Activated CD4-positive, alpha-beta T cell treated with anti-CD3 and anti-CD28 coated beads for 36 hours (primary cell): ENCODE measurements around the gene ACAD10. TPM values are rescaled to one million over a fixed set of nuclear protein-coding genes. Genes with fewer than 3 reads are reported as not detected.
A peak's percentile ranks its signal among the peaks of the same experiment; 100 is the strongest.
"Not testable (repeated sequence)": the region's sequence is repeated elsewhere in the genome, so short reads cannot be mapped to it uniquely, and the experiment has no call there.

Experiments used
- ATAC-seq: fragments of 200-7000 bp; cut with Tn5 transposase; one replicate; pipeline ENCODE4 v1.10.0; 2021; ENCODE audit warnings: mild to moderate bottlenecking, moderate library complexity
- CTCF ChIA-PET: fragments of 350-600 bp; sonication (Branson Sonifier 250); formaldehyde crosslinking; loops from one replicate; lab custom pipeline; 2021; ENCODE audit warnings: antibody characterized with exemption; lab: Charles Lee
- POLR2A ChIA-PET: fragments of 350-600 bp; sonication (Branson Sonifier 250); formaldehyde crosslinking; loops from one replicate; lab custom pipeline; 2021; ENCODE audit warnings: antibody characterized with exemption, inconsistent platforms; lab: Charles Lee
- DNase-seq: peaks from one replicate; pipeline ENCODE4 v3.0.0-alpha.2; 2020
- H3K27ac Mint-ChIP-seq: one replicate; pipeline ENCODE4 v1.8.0; 2021; ENCODE audit warnings: mixed read lengths
- H3K27me3 Mint-ChIP-seq: one replicate; pipeline ENCODE4 v1.8.0; 2021; ENCODE audit warnings: mixed read lengths
- H3K36me3 Mint-ChIP-seq: one replicate; pipeline ENCODE4 v1.8.0; 2021; ENCODE audit warnings: low read depth, mixed read lengths
- H3K4me1 Mint-ChIP-seq: one replicate; pipeline ENCODE4 v1.8.0; 2021; ENCODE audit warnings: mixed read lengths
- H3K4me3 Mint-ChIP-seq: one replicate; pipeline ENCODE4 v1.8.0; 2021; ENCODE audit warnings: mild to moderate bottlenecking, moderate library complexity, mixed read lengths
- H3K9me3 Mint-ChIP-seq: one replicate; pipeline ENCODE4 v1.8.0; 2021; ENCODE audit warnings: low read depth, mixed read lengths
- intact Hi-C, 2 experiments: fragments of 100-400 bp; cut with DNase I in 1 of 2; cut with micrococcal nuclease in 1 of 2; formaldehyde crosslinking; loops; one replicate each; pipeline versions ENCODE4 v1.14.2 to v1.15.1; 2022 to 2024; cut with DNase I, micrococcal nuclease
- total RNA-seq, 2 experiments: library from RNA; stranded (reverse); gene quantifications; one replicate each; pipeline ENCODE4 v1.2.3, GENCODE V29; 2021

ACAD10 gene
- total RNA-seq, 2 experiments from 2014 or later = 25.5 to 27.5 TPM

GRCh38 chr12:111753144-111753881, 67.5 kb downstream of the ACAD10 start:
- Mint-ChIP-seq H3K36me3 (peaks cover 6% of the 10 kb centered on the region), H3K4me3 (no peak overlapping the region), H3K9me3 (no peaks in the 10 kb centered on the region), H3K4me1 (peaks cover 6% of the 10 kb centered on the region), H3K27ac (no peak overlapping the region), H3K27me3 (no peaks in the 10 kb centered on the region)
- intact Hi-C loops = loop anchor here (1.0 to 2.0 kb wide), 2 partner anchors 59 to 60 kb away; no protein-coding TSS in a partner anchor
- POLR2A ChIA-PET = interaction anchor here (0.7 kb wide), 1 partner anchor 60 kb away, joined by 8 read pairs; no protein-coding TSS in a partner anchor
- CTCF ChIA-PET = interaction anchor here (0.6 to 2.3 kb wide), 6 partner anchors 8 to 307 kb away, joined by 3 to 15 read pairs (median 4); no protein-coding TSS in a partner anchor
- no peak for DNase-seq
- no peak for ATAC-seq

GRCh38 chr12:111754671-111755070, 68.8 kb downstream of the ACAD10 start:
- Mint-ChIP-seq H3K27me3 (no peaks in the 10 kb centered on the region), H3K27ac (no peak overlapping the region), H3K9me3 (no peaks in the 10 kb centered on the region), H3K4me3 (no peak overlapping the region), H3K36me3 (peaks cover 6% of the 10 kb centered on the region), H3K4me1 (peaks cover 6% of the 10 kb centered on the region)
- ChIA-PET CTCF (interaction anchor here (2.3 kb wide), 1 partner anchor 58 kb away, joined by 15 read pairs; no protein-coding TSS in a partner anchor), POLR2A (no interaction called here)
- ATAC-seq = no peak
- DNase-seq = no peak
- intact Hi-C loops = no loop called here

GRCh38 chr12:111756196-111756595, 70.3 kb downstream of the ACAD10 start:
- peaks cover 6% of the 10 kb centered on the region for H3K4me1 Mint-ChIP-seq
- no peak overlapping the region for H3K27ac Mint-ChIP-seq
- H3K9me3 Mint-ChIP-seq = no peaks in the 10 kb centered on the region
- no peak overlapping the region for H3K4me3 Mint-ChIP-seq
- ATAC-seq (no peak), DNase-seq (no peak)
- intact Hi-C loops = no loop called here
- ChIA-PET POLR2A (no interaction called here), CTCF (interaction anchor here (0.7 kb wide), 1 partner anchor 22 kb away, joined by 4 read pairs; no protein-coding TSS in a partner anchor)
- no peaks in the 10 kb centered on the region for H3K27me3 Mint-ChIP-seq
- H3K36me3 Mint-ChIP-seq = peaks cover 6% of the 10 kb centered on the region

- H3K27ac Mint-ChIP-seq = no peak overlapping the region
Measured at GRCh38 chr12:111756681-111757080, 70.8 kb downstream of the ACAD10 start.

GRCh38 chr12:111757361-111758119, 71.7 kb downstream of the ACAD10 start:
- Mint-ChIP-seq H3K27ac (peak overlapping the region; percentile 55), H3K36me3 (peaks cover 6% of the 10 kb centered on the region), H3K4me1 (peaks cover 6% of the 10 kb centered on the region), H3K27me3 (peaks cover 5% of the 10 kb centered on the region), H3K9me3 (no peaks in the 10 kb centered on the region), H3K4me3 (no peak overlapping the region)
- intact Hi-C loops = no loop called here
- CTCF ChIA-PET = no interaction called here
- ATAC-seq = peak; percentile 53
- POLR2A ChIA-PET = no interaction called here
- DNase-seq = no peak

More at GRCh38 chr12:111756681-111757080, 70.8 kb downstream of the ACAD10 start:
- ChIA-PET POLR2A (no interaction called here), CTCF (interaction anchor here (0.7 kb wide), 1 partner anchor 22 kb away, joined by 4 read pairs; no protein-coding TSS in a partner anchor)
- Mint-ChIP-seq H3K4me3 (no peak overlapping the region), H3K4me1 (peaks cover 6% of the 10 kb centered on the region), H3K36me3 (peaks cover 6% of the 10 kb centered on the region), H3K9me3 (no peaks in the 10 kb centered on the region), H3K27me3 (peaks cover under 1% of the 10 kb centered on the region)
- DNase-seq (no peak), ATAC-seq (no peak)
- intact Hi-C loops = no loop called here

GRCh38 chr12:111758120-111758561, 72.3 kb downstream of the ACAD10 start:
- H3K4me1 Mint-ChIP-seq = peaks cover 6% of the 10 kb centered on the region
- intact Hi-C loops = no loop called here
- H3K36me3 Mint-ChIP-seq = peaks cover 6% of the 10 kb centered on the region
- H3K9me3 Mint-ChIP-seq = no peaks in the 10 kb centered on the region
- no peak for ATAC-seq
- H3K4me3 Mint-ChIP-seq = no peak overlapping the region
- no peak overlapping the region for H3K27ac Mint-ChIP-seq
- DNase-seq = no peak
- ChIA-PET CTCF (no interaction called here), POLR2A (no interaction called here)
- H3K27me3 Mint-ChIP-seq = peaks cover 9% of the 10 kb centered on the region

- no peak for ATAC-seq
- Mint-ChIP-seq H3K27me3 (peaks cover 15% of the 10 kb centered on the region), H3K4me3 (no peak overlapping the region), H3K4me1 (peaks cover 6% of the 10 kb centered on the region), H3K36me3 (peaks cover 6% of the 10 kb centered on the region), H3K27ac (no peak overlapping the region), H3K9me3 (no peaks in the 10 kb centered on the region)
- POLR2A ChIA-PET = no interaction called here
- DNase-seq = no peak
- intact Hi-C loops = no loop called here
- CTCF ChIA-PET = no interaction called here
Measured at GRCh38 chr12:111759271-111759670, 73.4 kb downstream of the ACAD10 start.

GRCh38 chr12:111759991-111760390, 74.1 kb downstream of the ACAD10 start:
- H3K36me3 Mint-ChIP-seq = peaks cover 6% of the 10 kb centered on the region
- H3K4me3 Mint-ChIP-seq = no peak overlapping the region
- peaks cover 6% of the 10 kb centered on the region for H3K4me1 Mint-ChIP-seq
- H3K27ac Mint-ChIP-seq = no peak overlapping the region
- no peaks in the 10 kb centered on the region for H3K9me3 Mint-ChIP-seq
- intact Hi-C loops = no loop called here
- H3K27me3 Mint-ChIP-seq = peaks cover 19% of the 10 kb centered on the region
- DNase-seq = no peak
- POLR2A ChIA-PET = no interaction called here
- ATAC-seq = no peak
- CTCF ChIA-PET = no interaction called here

- intact Hi-C loops = no loop called here
- H3K4me3 Mint-ChIP-seq = no peak overlapping the region
- DNase-seq (no peak), ATAC-seq (no peak)
- peaks cover 2% of the 10 kb centered on the region for H3K36me3 Mint-ChIP-seq
- peaks cover 6% of the 10 kb centered on the region for H3K4me1 Mint-ChIP-seq
- POLR2A ChIA-PET = no interaction called here
- H3K9me3 Mint-ChIP-seq = no peaks in the 10 kb centered on the region
- peaks cover 20% of the 10 kb centered on the region for H3K27me3 Mint-ChIP-seq
- CTCF ChIA-PET = no interaction called here
- no peak overlapping the region for H3K27ac Mint-ChIP-seq
Measured at GRCh38 chr12:111761099-111761498, 75.2 kb downstream of the ACAD10 start.

GRCh38 chr12:111761706-111762105, 75.9 kb downstream of the ACAD10 start:
- Mint-ChIP-seq H3K4me1 (peaks cover 10% of the 10 kb centered on the region), H3K9me3 (no peaks in the 10 kb centered on the region), H3K27ac (no peak overlapping the region), H3K36me3 (peaks cover 6% of the 10 kb centered on the region), H3K27me3 (peaks cover 23% of the 10 kb centered on the region), H3K4me3 (no peak overlapping the region)
- POLR2A ChIA-PET = no interaction called here
- DNase-seq (no peak), ATAC-seq (no peak)
- CTCF ChIA-PET = interaction anchor here (0.6 to 1.6 kb wide), 3 partner anchors 10 to 602 kb away, joined by 3 to 5 read pairs (median 4); no protein-coding TSS in a partner anchor
- intact Hi-C loops = no loop called here

- intact Hi-C loops, H3K36me3 Mint-ChIP-seq, ATAC-seq, DNase-seq, H3K27ac Mint-ChIP-seq, POLR2A ChIA-PET, H3K9me3 Mint-ChIP-seq, H3K4me3 Mint-ChIP-seq: not testable (repeated sequence)
- peaks cover 30% of the 10 kb centered on the region for H3K27me3 Mint-ChIP-seq
- peaks cover 14% of the 10 kb centered on the region for H3K4me1 Mint-ChIP-seq
- CTCF ChIA-PET = interaction anchor here (1.0 kb wide), 1 partner anchor 54 kb away, joined by 3 read pairs; no protein-coding TSS in a partner anchor
Measured at GRCh38 chr12:111763552-111763951, 77.7 kb downstream of the ACAD10 start.
